A673 (cell line): ENCODE results near the gene LILRB3.

Source experiments
- CTCF ChIP-seq: fragments of 300-800, 200-600 bp; sonication (generic); conservative IDR thresholded peaks from 2 replicates; pipeline ENCODE4 v1.5.1; 2017; ENCODE audit warnings: low read depth, mild to moderate bottlenecking, antibody characterized with exemption, low read length, moderate library complexity, mixed read lengths
- EZH2 ChIP-seq: fragments of 200-600 bp; sonication (generic); IDR thresholded peaks from 2 replicates; pipeline ENCODE4 v1.6.1; 2017; ENCODE audit warnings: borderline replicate concordance, low read depth, mild to moderate bottlenecking, mixed read lengths, antibody characterized with exemption, low read length; ENCODE audit not compliant: poor library complexity, severe bottlenecking

- TF ChIP-seq CTCF (no peak), EZH2 (no peak)
Observed at GRCh38 chr19:54262470-54262869, 39.7 kb upstream of the LILRB3 start.
